ENCODE measurements around the gene MAP3K9.
A peak's percentile ranks its signal among the peaks of the same experiment; 100 is the strongest.
"Not testable (repeated sequence)": the region's sequence is repeated elsewhere in the genome, so short reads cannot be mapped to it uniquely, and the experiment has no call there.

Gene MAP3K9

GRCh38 chr14:70809225-70810219 lies at the start of gene MAP3K9:
MAP3K9 (minus strand) TSS chr14:70809513; CDS start chr14:70809171, 342 bp downstream.
- peak; percentile 88 for DNase-seq

GRCh38 chr14:70858641-70859040 lies 49.3 kb upstream of the MAP3K9 start:
- no peak for DNase-seq

- DNase-seq = no peak
These were observed 48.2 kb upstream of the MAP3K9 start for GRCh38 chr14:70857496-70857890.

- DNase-seq = peak; percentile 18
These were observed 47.7 kb upstream of the MAP3K9 start for GRCh38 chr14:70856851-70857495.

GRCh38 chr14:70855486-70855885 lies 46.2 kb upstream of the MAP3K9 start:
- no peak for DNase-seq

GRCh38 chr14:70853658-70854057 lies 44.3 kb upstream of the MAP3K9 start:
- DNase-seq = not testable (repeated sequence)

GRCh38 chr14:70847406-70848090 lies 38.2 kb upstream of the MAP3K9 start:
- DNase-seq = no peak

GRCh38 chr14:70845601-70846000 lies 36.3 kb upstream of the MAP3K9 start:
- DNase-seq = no peak

- no peak for DNase-seq
These were observed 33.6 kb upstream of the MAP3K9 start for GRCh38 chr14:70842851-70843462.

GRCh38 chr14:70838076-70838475 lies 28.8 kb upstream of the MAP3K9 start:
- DNase-seq = no peak

- no peak for DNase-seq
These were observed 27.6 kb upstream of the MAP3K9 start for GRCh38 chr14:70836946-70837345.

GRCh38 chr14:70833884-70834283 lies 24.6 kb upstream of the MAP3K9 start:
- DNase-seq = no peak

- DNase-seq = no peak
These were observed 23.4 kb upstream of the MAP3K9 start for GRCh38 chr14:70832561-70833305.

- DNase-seq = no peak
These were observed 21.9 kb upstream of the MAP3K9 start for GRCh38 chr14:70830998-70831781.

- DNase-seq = no peak
These were observed 18.9 kb upstream of the MAP3K9 start for GRCh38 chr14:70828188-70828587.

GRCh38 chr14:70827752-70828151 lies 18.4 kb upstream of the MAP3K9 start:
- DNase-seq = no peak

- DNase-seq = no peak
These were observed 18.0 kb upstream of the MAP3K9 start for GRCh38 chr14:70827347-70827746.

GRCh38 chr14:70823281-70823680 lies 14.0 kb upstream of the MAP3K9 start:
- no peak for DNase-seq

GRCh38 chr14:70822530-70823185 lies 13.3 kb upstream of the MAP3K9 start:
- no peak for DNase-seq

GRCh38 chr14:70821584-70822529 lies 12.5 kb upstream of the MAP3K9 start:
- DNase-seq = peak; percentile 55

All from stimulated activated CD4-positive, alpha-beta T cell treated with anti-CD3 and anti-CD28 coated beads, Interleukin-4, amount 100 ng/mL, for 24 hours (primary cell).